Tongue (tissue), 2 donors: ENCODE data around the gene GRB10. TPM values are rescaled to one million over a fixed set of nuclear protein-coding genes. Genes with fewer than 3 reads are reported as not detected.

ENCODE experiments used
- DNase-seq: peaks from one replicate; pipeline ENCODE4 v3.0.0-alpha.2; 2015
- total RNA-seq: library from RNA; depleted of rRNA; stranded (reverse); fragments of >200 nt; gene quantifications from one replicate; pipeline ENCODE4 v1.2.3, GENCODE V29; 2014

The GRB10 gene
- total RNA-seq, 1 donor from 2014 or later: 28.5 TPM

DNA sequence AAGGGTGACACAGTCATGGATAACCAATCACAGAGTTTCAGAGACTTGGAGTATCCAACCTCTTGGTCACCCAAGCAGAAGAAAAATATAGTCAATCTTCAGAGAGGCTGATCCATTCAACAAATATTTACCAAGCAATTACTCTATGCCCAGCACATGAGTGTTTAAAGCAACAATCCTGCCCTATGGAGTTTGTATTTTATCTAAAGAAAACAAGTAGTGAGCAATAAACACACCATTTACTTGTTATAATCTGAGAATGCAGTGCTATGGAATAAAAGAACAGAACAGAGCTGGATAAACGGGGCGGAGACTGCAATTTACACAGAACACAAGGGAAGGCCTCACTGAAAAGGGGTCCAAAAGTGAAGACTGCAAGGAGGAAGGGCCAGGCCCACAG, 63.8 kb downstream of the GRB10 start:
- DNase-seq: no peak

DNA sequence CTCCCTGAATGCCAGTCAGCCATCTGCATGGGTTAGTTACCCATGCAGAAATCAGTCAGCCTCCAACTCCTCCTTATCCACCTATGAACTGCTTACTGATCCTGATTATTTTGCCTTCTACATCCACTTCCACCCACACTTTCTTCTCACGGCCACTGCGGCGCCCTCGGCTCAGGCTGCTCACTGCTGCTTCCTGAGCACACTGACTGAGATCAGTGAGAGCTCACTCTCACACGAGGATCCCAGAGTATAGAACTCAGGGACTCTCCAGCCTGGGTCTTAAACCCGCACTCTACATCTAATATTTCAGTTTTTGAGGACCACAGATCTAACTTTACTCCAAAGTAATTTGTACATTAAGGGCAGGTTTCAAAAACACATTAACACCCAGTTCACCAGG, 64.4 kb downstream of the GRB10 start:
- no peak for DNase-seq

DNA sequence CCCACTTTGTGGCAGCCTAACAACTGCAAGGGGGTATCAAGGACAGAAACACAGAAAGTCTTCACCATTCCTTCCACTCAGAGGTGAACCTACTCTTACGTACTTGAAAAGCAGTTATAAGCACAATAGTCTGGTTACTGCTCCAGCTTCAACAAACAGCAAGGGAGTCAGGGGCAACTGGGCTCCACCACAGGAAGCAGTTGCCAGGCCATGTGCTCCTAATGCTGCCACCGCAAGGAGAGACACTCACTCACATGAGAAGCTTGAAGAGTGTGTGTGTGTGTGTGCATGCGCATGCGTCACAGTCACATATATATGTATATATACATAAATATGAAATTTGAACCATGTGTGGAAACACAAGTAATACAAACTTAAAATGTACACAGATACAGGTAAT, 65.5 kb downstream of the GRB10 start:
- no peak for DNase-seq

DNA sequence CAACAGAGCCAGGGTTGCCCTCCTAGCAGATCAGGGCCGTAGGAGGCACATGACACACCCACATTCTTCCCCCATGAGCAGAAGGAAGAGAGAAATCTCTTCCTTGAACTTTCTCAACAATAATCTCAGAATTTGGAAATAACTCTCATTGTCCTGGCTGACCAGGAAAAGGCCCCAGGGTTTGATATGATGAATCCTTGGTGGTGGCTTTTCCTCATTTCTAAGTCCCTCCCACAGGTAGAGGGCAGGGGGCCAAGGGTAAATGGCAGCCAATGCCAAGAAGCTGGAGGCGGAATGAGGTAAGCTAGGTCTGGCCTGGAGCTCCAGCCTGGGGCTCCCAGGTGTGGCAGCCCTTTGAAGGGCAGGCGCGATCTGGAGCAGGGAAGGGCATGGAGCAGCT, 67.8 kb downstream of the GRB10 start:
- no peak for DNase-seq

DNA sequence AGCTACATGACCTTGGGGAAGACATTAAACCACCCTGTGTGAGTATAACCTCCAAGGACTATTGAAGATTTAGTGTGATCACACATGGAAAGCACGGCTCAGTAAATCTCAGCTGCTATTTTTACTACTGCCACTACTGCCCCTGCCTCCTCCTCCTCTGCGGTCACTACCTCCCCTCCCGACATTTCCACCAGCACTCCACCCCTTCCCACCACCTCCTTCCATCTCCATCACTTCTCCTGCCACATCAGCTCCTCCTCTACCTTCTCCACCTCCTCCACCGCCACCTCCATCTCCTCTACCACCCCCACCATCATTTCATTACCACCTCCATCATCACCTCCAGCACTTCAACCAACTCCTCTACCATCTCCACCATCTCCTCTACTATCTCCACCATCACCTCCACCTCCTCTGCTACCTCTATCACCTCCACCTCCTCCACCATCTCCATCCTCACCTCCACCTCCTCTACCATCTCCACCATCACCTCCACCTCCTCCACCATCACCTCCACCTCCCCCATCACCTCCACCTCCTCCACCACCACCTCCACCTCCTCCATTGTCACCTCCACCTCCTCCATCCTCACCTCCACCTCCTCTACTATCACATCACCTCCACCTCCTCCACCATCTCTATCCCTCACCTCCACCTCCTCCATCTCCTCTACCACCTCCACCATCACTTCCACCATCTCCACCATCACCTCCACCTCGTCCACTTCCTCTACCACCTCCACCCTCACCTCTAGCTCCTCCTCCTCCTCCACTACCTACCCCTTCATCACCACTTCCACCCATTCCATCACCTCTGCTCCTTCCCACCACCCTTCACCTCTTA, 69.4 kb downstream of the GRB10 start:
- no peak for DNase-seq

DNA sequence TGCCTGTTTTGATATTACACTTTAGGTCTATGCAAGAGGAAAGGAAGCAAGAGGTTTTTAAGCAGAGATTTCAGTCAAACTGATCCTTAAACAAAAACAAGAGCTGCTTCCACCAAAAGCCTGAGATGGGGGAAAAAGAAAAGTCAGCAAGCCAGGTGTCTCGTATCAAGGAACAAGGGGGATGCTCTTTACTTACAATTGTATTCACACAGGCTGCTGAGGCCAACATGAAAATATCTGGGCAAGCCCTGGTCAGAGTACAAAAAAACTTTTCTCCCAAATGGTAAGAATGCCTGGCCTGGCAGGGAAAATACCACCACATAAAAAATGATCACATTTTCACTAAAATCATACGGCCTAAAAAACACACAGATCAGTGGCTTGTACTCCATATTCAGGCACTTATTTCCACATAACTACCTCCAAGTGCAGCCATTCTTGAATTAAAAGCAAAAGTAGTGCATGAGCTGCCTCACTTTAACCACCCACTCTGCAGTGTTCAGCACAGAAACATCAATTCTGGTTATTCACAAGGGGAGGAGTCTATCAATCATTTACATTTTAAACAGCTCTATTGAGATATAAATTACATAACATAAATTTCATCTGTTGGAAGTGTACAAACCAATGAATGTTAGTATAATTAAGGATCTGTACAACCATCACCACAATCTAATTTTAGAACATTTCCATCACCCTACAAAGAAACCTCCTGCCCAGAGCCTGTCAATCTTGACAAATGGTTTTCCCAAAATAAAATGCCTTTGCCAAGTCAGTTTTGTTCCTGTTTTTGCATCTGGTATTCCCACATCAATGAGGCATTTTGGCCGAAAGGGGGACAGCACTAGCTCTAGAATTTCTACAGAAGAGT, 70.2 kb downstream of the GRB10 start:
- peak; percentile 45 for DNase-seq

DNA sequence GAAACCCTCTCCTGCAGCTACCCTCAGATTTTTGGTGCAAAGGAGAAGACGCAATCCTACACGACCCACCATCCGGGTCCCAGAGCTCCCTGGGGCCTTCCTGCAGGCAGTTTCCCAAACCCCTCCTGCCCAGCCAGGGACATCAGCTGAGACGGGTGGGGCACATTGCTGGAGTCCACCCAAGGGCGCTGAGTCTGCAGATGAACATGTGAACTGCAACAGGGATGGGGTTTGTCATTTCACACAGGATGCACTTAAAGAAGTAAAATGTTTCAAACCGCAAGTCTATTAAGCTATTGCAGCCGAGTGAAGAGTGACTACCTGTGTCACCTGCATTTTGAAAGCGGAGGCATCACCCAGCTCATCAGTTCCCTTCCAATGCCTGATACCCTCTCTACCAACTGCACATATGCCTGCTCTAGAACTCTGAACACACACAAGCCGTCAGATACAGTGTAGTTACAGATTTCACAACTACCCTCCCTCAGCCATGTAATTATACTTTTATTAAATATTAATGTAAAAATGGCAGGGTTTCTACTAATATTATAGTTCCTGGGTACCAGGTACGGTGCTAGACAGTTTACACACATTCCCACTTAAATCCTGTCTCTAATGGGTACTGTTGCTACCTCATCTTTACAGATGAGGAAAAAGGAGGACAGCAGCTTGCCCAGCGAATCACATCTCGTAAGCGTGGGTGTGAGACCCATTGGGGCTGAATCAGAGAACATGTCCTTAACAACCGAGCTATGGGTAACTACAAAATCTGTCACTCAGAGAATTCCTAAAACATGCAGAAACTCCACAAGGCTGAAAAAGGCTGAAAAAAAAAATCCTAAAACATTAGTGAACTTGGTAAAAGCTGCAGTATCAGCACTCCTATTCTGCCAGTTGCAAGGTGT, 71.2 kb downstream of the GRB10 start:
- no peak for DNase-seq

DNA sequence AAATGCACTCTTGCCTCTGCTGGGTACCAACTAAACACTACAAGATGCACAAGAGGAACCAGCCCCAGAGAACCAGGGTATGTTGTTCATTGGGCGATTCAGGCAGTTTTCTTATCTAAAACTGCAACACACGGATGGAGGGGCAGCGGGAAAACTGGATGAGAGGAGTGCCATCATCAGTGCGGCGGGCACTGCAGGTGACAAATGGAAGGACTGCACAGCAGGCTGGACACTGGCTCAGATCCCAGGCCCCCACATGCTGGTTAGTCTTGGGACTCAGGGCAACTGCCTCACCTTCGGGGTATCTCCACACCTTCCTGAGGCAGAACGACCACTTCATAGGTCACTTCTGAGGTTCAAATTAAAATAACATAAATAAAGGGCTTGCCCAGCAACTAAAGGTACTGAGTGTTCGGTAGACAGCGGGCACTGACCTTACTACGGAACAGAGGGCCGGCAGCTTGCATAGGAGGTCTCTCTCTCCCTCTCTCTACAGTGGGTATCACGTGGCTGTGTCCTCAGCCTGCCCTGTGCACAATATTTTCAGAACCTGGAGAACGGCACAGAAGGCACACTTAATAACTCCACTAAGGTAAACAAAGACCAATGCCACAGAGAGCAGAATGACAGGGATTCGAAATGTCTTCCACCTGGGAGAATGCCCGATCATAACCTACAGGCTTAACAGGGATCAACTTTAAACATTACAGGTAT, 72.1 kb downstream of the GRB10 start:
- DNase-seq: no peak

DNA sequence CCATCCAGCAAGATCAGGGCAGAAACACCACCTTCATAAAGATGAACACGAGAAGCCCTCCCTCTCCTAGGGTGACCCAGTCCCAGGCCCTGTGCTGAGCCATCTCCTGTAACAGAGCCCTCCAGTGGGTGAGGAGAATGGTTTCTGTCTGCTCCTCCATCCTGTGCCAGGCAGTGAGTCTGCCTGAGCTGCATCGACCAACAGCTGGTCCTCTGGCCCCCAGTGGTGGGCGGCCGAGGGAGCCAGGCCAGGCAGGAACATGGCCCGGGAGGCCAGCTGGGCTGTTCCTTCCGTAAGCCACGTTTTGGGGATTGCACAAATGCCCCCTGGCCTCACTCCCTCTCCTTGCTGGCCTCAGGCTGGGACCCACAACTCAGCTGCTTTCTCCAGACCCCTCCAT, 73.5 kb downstream of the GRB10 start:
- DNase-seq: no peak

DNA sequence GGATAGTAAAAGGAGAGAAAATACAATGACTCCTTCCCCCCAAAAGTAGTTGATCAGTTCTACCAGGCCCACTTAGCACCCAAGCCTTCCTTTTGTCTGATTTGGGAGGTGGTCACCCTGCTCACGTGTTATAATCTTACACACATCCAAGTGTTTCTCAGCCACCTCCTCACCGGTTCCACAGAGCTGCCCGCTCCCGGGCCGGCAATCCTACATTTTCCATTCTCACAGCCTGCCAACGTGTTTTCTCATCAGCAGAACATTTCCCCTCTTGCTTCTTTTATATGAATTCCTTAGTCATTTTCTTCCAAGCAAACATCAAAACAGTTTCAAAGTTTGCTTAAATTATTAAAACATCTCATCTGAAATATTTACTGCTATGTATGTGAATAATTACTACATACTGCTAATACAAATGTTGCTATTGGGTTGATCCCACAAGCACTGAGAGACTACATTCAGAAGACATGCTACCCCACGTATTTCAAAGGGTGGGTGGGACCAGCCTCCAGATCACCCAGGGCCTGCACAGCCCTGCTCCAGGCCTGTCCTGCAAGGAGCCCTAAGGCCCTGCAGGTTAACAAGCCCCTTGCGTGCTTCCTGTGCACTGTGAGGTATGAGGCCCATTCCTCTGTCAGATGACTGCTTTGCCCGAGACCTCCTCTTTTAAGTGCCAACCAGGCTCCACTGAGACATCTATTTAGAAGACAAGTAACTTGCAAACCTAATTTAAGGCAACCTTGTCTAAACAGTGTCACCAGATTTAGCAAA, 75.3 kb downstream of the GRB10 start:
- no peak for DNase-seq

DNA sequence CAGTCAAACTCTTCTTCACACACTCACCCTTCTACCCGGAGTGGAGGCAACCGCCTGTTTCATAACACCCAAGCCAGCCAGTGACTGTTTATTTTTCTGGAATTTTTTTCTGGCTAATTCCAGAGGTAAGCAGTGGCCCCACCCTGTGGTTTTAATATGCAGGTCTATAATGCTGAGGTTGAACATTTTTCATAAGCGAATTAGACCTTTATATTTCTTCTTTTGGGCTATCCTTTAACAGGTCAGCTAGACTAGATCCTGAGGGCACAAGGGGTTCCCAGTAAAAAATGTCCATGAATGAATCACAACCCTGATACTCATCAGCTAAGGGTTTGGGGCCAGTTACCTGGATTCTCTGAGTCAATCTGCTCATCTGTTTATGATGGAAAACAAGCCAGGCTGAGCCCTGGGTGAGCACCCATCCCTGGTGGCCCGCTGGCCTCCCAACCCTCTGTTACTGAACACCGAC, 76.2 kb downstream of the GRB10 start:
- no peak for DNase-seq

DNA sequence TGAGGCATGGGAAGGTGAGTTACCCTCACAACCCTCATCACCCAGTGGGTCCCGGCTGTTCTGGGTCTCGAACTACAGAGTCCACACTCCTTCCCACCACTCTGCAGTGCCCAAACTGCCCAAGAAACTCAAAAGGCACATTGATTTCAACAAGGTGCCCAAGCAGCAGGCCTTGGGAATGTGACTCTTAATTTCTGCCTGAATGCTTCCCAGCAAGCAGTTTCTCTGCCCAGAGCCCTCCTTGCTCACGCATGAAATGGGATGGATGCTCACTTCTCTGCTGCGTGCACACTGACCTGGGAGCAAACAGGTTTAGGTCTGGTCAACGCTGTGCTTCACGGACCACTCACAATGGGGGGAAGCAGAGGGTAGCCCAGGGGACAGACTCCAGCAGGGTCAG, 77.9 kb downstream of the GRB10 start:
- DNase-seq: no peak

DNA sequence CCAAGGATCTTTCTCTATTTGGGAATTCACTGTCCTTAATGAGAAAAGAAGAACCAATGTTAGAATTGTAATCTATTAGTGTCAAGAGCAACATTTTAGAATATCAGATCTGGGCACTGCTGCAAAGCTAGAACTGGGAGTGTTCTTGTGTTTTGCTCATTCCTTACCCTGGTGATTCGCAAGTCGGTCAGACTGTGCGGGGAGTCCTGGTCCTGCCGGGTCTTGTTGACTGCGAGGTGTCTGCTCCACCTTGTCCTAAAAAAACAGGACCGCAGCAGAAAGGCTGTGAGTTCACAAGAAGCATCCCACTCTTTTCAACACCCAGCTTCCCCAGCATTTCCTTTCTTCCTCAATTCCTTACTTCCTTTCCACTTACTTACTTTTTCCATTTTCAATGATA, 79.0 kb downstream of the GRB10 start:
- DNase-seq: no peak

DNA sequence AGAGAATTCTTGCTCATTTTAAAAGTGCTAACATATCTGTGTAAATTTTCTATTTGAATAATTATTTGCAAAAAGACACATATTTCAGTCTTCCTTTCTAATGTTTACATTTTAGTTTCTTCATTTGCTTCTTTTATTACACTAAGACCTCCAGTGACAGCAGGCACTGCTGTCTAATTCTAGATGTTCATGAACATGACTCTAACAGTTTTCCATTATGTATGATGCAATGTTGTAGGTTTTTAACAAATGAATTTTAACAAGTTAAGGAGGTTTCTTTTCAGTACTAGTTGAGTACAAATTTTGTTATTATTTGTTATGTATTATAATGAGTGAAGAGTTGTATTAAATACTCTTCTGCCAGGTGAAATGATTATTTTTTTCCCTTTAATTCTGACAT, 83.6 kb downstream of the GRB10 start:
- DNase-seq: no peak

DNA sequence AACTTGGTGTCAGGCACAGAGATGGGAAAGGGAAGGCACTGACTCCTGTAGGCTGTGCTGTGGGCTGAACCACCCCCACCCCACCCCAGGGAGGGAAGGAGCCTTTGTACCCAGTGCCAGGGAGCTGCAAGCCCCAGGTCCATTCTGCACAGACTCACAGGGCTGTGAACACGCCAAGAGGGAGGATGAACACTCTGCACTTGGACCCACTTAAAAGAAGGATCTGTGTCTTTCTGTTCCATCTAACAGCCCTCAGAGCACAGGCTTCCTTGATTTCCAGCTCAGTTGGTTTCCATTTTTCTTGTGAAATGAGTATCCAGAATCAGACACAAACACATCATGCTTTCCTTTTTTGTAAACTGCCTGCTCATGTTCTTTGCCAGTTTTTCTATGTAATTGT, 84.9 kb downstream of the GRB10 start:
- DNase-seq: no peak

DNA sequence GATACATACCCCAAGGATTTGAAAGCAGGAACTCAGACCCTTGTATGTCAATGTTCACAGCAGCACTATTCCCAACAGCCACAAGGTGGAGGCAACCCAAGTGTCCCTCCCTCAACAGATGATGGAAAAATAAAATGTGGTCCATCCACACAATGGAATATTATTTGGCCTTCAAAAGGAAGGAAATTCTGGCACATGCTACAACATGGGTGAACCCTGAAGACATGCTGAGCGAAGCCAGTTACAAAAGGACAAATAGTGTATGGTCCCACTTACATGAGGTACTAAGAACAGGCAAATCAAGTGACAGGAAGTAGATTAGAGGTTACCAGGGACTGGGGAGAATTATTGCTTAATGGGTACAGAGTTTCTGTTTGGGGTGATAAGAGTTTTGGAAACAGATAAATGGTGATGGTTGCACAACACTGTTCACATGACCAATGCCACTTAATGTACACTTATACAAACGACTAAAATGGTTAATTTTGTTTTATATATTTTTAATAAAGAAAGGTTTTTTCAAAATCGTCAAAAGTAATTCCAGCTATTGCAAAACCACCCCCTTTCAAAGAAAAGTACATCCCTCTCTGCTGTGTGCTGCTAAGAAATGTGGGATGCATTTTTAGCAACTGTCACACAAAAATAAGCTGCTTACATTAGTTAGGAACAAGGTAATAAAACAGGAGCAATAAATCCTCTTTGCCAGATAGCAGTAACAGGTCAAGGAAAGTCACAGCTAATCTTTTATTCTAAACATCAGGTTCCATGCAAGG, 85.7 kb downstream of the GRB10 start:
- DNase-seq: no peak

DNA sequence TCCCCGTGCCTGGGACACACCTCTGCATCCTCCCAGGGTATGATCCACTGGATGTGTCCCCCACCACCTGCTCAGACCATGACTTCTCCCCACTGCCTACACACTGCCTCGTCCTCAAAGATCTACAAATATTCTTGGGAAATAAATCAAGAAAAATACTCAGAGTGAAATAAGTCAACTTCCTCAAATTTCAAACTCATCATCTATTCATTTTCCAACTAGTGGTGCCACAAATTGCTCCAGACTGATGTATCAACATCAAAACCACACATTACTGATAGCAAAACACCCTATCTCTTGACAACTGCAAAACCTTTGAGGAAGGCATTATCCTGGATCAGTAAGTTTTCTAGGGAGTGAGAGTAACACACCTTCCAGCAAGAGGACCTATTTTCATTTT, 87.7 kb downstream of the GRB10 start:
- no peak for DNase-seq

DNA sequence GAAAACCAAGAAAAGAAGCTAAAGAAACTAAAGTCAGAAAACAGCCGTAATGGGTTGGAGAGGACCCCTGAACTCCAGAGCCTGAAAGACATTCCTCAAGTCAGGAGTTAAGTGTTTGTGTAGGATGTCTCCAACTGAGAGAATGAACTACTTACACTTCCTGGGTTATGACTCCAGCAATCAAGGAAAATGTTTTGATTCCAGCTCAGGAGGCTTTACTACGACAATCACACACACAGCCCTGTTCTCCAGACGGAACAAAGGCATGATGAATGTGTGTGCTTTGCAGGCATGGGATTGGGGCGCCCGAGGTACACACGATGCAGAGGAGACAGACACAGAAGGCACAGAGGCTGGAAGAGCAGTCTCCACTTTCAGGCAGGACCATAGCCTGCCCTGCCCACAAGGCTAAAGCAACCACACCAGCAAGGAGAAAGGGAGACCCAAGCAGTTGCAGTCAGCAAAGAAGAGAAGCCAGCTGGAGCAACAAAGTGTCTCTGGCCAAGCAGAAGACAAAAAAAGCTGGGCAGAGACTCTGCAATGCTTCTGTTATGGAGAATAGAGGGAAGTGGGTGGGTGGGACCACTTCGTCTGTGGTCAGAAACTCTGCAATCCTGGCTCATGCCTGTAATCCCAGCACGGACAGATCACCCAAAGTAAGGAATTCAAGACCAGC, 89.1 kb downstream of the GRB10 start:
- no peak for DNase-seq

DNA sequence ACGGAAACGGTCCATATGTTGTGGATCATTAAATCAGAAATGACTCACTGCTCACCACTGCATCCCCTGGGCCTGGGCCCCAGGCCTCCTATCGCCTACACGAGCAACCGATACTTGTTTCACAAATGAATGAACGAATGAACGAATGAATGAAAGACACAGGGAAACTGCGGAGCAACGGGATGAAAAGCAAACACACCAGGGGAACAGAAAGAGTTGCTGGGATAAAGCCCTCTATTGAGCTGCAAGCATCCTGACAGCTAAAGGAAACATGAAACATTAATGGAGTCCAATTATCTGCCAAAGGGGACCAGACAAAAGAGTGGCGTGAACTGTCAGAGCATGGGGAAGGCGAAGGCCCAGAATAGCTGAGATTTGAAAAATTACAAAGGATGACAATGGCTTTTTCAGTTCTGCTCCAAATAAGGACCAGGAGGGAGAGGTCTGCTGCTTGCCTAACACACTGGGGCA, 92.1 kb downstream of the GRB10 start:
- no peak for DNase-seq
